GM12892 (cell line): ENCODE data around the gene PON3.

Experiments used
- DNase-seq: peaks from one replicate; pipeline ENCODE4 v3.0.0; 2011; ENCODE audit not compliant: insufficient read length
- FAIRE-seq: peaks from 2 replicates; lab custom pipeline; 2011; peaks lifted over from hg19 to GRCh38; lab: Jason Lieb, UNC
- POLR2A ChIP-seq: IDR thresholded peaks from 2 replicates; pipeline ENCODE4 v1.6.1; 2011; ENCODE audit warnings: low read depth, low read length, control low read depth
- POLR2AphosphoS5 ChIP-seq: IDR thresholded peaks from 2 replicates; pipeline ENCODE4 v1.6.1; 2011; ENCODE audit warnings: low read depth, low read length, control low read depth
- TAF1 ChIP-seq: IDR thresholded peaks from 2 replicates; pipeline ENCODE4 v1.6.1; 2011; ENCODE audit warnings: low read depth, mild to moderate bottlenecking, control low read depth, low read length, borderline replicate concordance

Gene PON3

GRCh38 chr7:95430864-95431263 lies 34.7 kb upstream of the PON3 start:
- DNase-seq (no peak), FAIRE-seq (no peak)
- no peak for TF ChIP-seq TAF1
- no peak for TF ChIP-seq POLR2A

- no peak for TF ChIP-seq TAF1
- no peak for TF ChIP-seq POLR2AphosphoS5
- no peak for TF ChIP-seq POLR2A
- DNase-seq (no peak), FAIRE-seq (no peak)
Measured at GRCh38 chr7:95429241-95429990, 33.2 kb upstream of the PON3 start.

- TF ChIP-seq POLR2AphosphoS5 (no peak), POLR2A (no peak), TAF1 (no peak)
- DNase-seq (no peak), FAIRE-seq (no peak)
Measured at GRCh38 chr7:95427914-95428516, 31.8 kb upstream of the PON3 start.

GRCh38 chr7:95427166-95427565 lies 31.0 kb upstream of the PON3 start:
- DNase-seq: no peak
- no peak for TF ChIP-seq TAF1
- no peak for TF ChIP-seq POLR2A
- no peak for TF ChIP-seq POLR2AphosphoS5
- FAIRE-seq: no peak

- no peak for FAIRE-seq
- DNase-seq: no peak
- TF ChIP-seq POLR2A: no peak
- TF ChIP-seq POLR2AphosphoS5: no peak
- no peak for TF ChIP-seq TAF1
Measured at GRCh38 chr7:95425694-95426093, 29.5 kb upstream of the PON3 start.

GRCh38 chr7:95424716-95425115 lies 28.5 kb upstream of the PON3 start:
- DNase-seq: no peak
- no peak for FAIRE-seq
- no peak for TF ChIP-seq TAF1
- TF ChIP-seq POLR2AphosphoS5: no peak
- TF ChIP-seq POLR2A: no peak

GRCh38 chr7:95421847-95422444 lies 25.8 kb upstream of the PON3 start:
- no peak for FAIRE-seq

GRCh38 chr7:95421000-95421846 lies 25.0 kb upstream of the PON3 start:
- FAIRE-seq: no peak
- DNase-seq: no peak
- TF ChIP-seq POLR2AphosphoS5 (no peak), POLR2A (no peak), TAF1 (no peak)

More at GRCh38 chr7:95421847-95422444, 25.8 kb upstream of the PON3 start:
- no peak for DNase-seq
- TF ChIP-seq POLR2AphosphoS5: no peak
- TF ChIP-seq TAF1: no peak
- no peak for TF ChIP-seq POLR2A

GRCh38 chr7:95412075-95412474 lies 15.9 kb upstream of the PON3 start:
- FAIRE-seq: no peak
- TF ChIP-seq TAF1: no peak
- no peak for TF ChIP-seq POLR2AphosphoS5
- TF ChIP-seq POLR2A: no peak
- no peak for DNase-seq

GRCh38 chr7:95411666-95412065 lies 15.5 kb upstream of the PON3 start:
- no peak for TF ChIP-seq POLR2AphosphoS5
- no peak for TF ChIP-seq TAF1
- no peak for TF ChIP-seq POLR2A
- FAIRE-seq (no peak), DNase-seq (no peak)

- TF ChIP-seq POLR2A (no peak), POLR2AphosphoS5 (no peak), TAF1 (no peak)
- FAIRE-seq (no peak), DNase-seq (no peak)
Measured at GRCh38 chr7:95411036-95411435, 14.9 kb upstream of the PON3 start.
